ENCODE data around the gene CD36. TPM values are rescaled to one million over a fixed set of nuclear protein-coding genes. Genes with fewer than 3 reads are reported as not detected.

The CD36 gene
- total and polyA plus RNA-seq, 2 of the 8 experiments (the other 6 are each of a cell fraction or from before 2014, with no cell fraction given) = 0.33 to 0.60 TPM

DNA sequence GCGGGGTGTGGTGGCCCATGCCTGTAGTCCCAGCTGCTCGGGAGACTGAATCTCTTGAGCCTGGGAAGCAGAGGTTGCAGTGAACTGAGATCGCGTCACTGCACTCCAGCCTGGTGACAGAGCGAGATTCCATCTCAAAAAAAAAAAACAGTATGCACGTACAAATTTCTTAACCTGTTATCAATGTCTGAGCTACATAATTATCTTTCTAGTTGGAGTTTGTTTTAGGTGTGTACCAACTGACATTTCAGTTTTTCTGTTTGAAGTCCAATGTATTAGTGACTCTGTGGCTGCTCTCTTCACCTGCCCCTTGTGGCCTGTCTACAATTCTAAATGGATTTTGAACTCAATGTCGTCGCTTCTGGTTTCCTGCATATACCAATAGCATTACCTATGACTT is 40.3 kb downstream of the CD36 start:
- Histone ChIP-seq H3K9me3 (ENCODE audit: insufficient read depth in 2 of 2, low read depth in 1 of 2, low read length in 1 of 2) (peaks cover 0 to 2% of the 10 kb centered on the region in 2 experiments; a peak in 1 of 4 replicates), H3K23me2 (ENCODE audit: low read depth, low read length) (no peaks in the 10 kb centered on the region), H2AFZ (ENCODE audit: low read length) (no peak overlapping the region), H4K5ac (ENCODE audit: insufficient read length, low read depth, low read length) (no peak overlapping the region), H3K4me2 (ENCODE audit: insufficient read depth in 1 of 2, low read depth in 2 of 2, low read length in 2 of 2) (no peak overlapping the region), H2BK12ac (ENCODE audit: low read depth, low read length) (no peak overlapping the region), H4K20me1 (replicated peaks in 1 of 2; ENCODE audit: control insufficient read depth in 1 of 2, insufficient read depth in 2 of 2, low read length in 2 of 2) (no peaks in the 10 kb centered on the region), H2BK20ac (ENCODE audit: low read length) (no peak overlapping the region), H3K18ac (ENCODE audit: extremely low read depth, low read length) (no peak overlapping the region), H2BK120ac (replicated peaks; ENCODE audit: low read depth, low read length) (no peak overlapping the region), H3K36me3 (ENCODE audit: control insufficient read depth in 2 of 4, insufficient read depth in 4 of 4, low read length in 3 of 4) (no peaks in the 10 kb centered on the region), H3K23ac (ENCODE audit: insufficient read length) (no peak overlapping the region), H3K27ac (ENCODE audit: low read depth, low read length) (no peak overlapping the region), H3K79me2 (ENCODE audit: control insufficient read depth in 1 of 2, insufficient read depth in 2 of 2, low read length in 2 of 2) (no peaks in the 10 kb centered on the region), H4K91ac (replicated peaks; ENCODE audit: insufficient read length, low read length) (no peak overlapping the region), H2BK5ac (ENCODE audit: low read depth, low read length) (no peak overlapping the region), H3K27me3 (replicated peaks in 1 of 4; ENCODE audit: control insufficient read depth in 3 of 4, extremely low read depth in 1 of 4, insufficient read depth in 3 of 4, low read length in 3 of 4) (no peaks in the 10 kb centered on the region), H4K8ac (ENCODE audit: extremely low read depth, insufficient read depth, low read length) (no peak overlapping the region), H2BK15ac (ENCODE audit: low read length) (no peak overlapping the region), H3K9ac (replicated peaks in 1 of 4; ENCODE audit: extremely low read depth in 1 of 4, low read depth in 3 of 4, low read length in 3 of 4) (no peak overlapping the region), H3K56ac (replicated peaks; ENCODE audit: insufficient read length, low read depth, low read length) (no peak overlapping the region), H2AK5ac (ENCODE audit: low read depth, low read length) (no peak overlapping the region), H3K14ac (ENCODE audit: insufficient read length) (no peak overlapping the region), H3K4me1 (replicated peaks in 1 of 4; ENCODE audit: control insufficient read depth in 3 of 4, insufficient read depth in 4 of 4, low read length in 3 of 4) (no peaks in the 10 kb centered on the region), H3K4me3 (ENCODE audit: extremely low read depth in 1 of 4, insufficient read depth in 2 of 4, low read depth in 3 of 4, low read length in 4 of 4) (no peak overlapping the region), H3K79me1 (ENCODE audit: low read depth, low read length) (no peaks in the 10 kb centered on the region), H3K4ac (replicated peaks; ENCODE audit: insufficient read length, low read depth, low read length) (no peak overlapping the region)
- no peak for DNase-seq (ENCODE audit: low read depth in 1 of 2, low spot score in 2 of 2)
- CTCF ChIA-PET (ENCODE audit: partially characterized antibody) = interaction anchor here (0.6 to 2.1 kb wide), 4 partner anchors 17 to 793 kb away, joined by 3 to 7 read pairs (median 6); no protein-coding TSS in a partner anchor
- FAIRE-seq = no peak
- POLR2A ChIA-PET (ENCODE audit: partially characterized antibody) = no interaction called here
- 92% methylated on average over 8 of the region's 8 CpGs; no CpG with 5 or more reads in 1 of the 2 experiments for WGBS, 2 experiments (ENCODE audit: extremely low coverage in 1 of 2, insufficient coverage in 1 of 2, insufficient read length in 1 of 2, insufficient replicate concordance in 2 of 2, low coverage in 1 of 2, low lambda C conversion rate in 2 of 2, missing lambda C conversion rate in 1 of 2)
- TF ChIP-seq MAFK (IDR thresholded peaks at IDR 0.05; ENCODE audit: low read depth, low read length) (no peak), KDM5A (IDR thresholded peaks at IDR 0.05; ENCODE audit: low read length) (no peak), SAP30 (IDR thresholded peaks at IDR 0.05; ENCODE audit: insufficient read depth, insufficient replicate concordance, low read length) (no peak), CEBPB (IDR thresholded peaks at IDR 0.05; ENCODE audit: low read depth, low read length) (no peak), HDAC2 (IDR thresholded peaks at IDR 0.05; ENCODE audit: borderline replicate concordance in 1 of 2, low read depth in 2 of 2, low read length in 2 of 2) (no peak), ATF2 (IDR thresholded peaks at IDR 0.05; ENCODE audit: low read length) (no peak)

Measured in H1 (cell line).